SK-N-MC (cell line): ENCODE measurements around the gene TNNT3.

Experiments
- EZH2 ChIP-seq: fragments of 200-600 bp; sonication (generic); IDR thresholded peaks from one replicate; pipeline ENCODE4 v1.6.1; 2017; ENCODE audit warnings: antibody characterized with exemption
- POLR2AphosphoS5 ChIP-seq: IDR thresholded peaks from 2 replicates; pipeline ENCODE4 v1.6.1; 2012; ENCODE audit warnings: mild to moderate bottlenecking, low read depth, low read length, borderline replicate concordance

DNA sequence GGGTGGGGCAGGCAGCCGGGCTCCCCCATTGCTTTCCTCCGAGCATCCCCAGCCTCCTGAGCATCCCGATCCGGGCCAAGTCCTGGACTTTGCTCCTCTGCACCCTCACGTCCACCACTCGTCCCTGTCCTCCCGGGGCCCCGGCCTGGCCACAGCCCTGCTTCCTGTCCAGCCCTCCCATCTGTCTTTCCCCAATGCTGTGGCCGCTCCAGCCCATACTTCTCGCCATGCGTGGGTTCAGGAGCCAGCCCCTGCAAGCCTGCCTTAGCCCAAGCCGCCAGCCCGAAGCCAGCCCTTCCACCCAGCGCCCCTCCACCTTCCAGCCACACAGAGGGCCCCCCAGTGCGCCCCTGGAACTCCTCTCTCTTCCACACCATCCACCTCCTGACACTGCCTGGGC, 51.5 kb downstream of the TNNT3 start:
- TF ChIP-seq EZH2 (no peak), POLR2AphosphoS5 (no peak)
